HG02678 (cell line): Measurements from ENCODE around the gene SAAL1.
"Not testable (repeated sequence)": the region's sequence is repeated elsewhere in the genome, so short reads cannot be mapped to it uniquely, and the experiment has no call there.

ENCODE experiments used
- ATAC-seq: cut with Tn5 transposase; IDR thresholded peaks from one replicate; pipeline ENCODE4 v1.9.1; 2021; ENCODE audit warnings: mild to moderate bottlenecking, moderate library complexity; ENCODE audit not compliant: unreplicated experiment

The SAAL1 gene, protein sequence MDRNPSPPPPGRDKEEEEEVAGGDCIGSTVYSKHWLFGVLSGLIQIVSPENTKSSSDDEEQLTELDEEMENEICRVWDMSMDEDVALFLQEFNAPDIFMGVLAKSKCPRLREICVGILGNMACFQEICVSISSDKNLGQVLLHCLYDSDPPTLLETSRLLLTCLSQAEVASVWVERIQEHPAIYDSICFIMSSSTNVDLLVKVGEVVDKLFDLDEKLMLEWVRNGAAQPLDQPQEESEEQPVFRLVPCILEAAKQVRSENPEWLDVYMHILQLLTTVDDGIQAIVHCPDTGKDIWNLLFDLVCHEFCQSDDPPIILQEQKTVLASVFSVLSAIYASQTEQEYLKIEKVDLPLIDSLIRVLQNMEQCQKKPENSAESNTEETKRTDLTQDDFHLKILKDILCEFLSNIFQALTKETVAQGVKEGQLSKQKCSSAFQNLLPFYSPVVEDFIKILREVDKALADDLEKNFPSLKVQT

DNA sequence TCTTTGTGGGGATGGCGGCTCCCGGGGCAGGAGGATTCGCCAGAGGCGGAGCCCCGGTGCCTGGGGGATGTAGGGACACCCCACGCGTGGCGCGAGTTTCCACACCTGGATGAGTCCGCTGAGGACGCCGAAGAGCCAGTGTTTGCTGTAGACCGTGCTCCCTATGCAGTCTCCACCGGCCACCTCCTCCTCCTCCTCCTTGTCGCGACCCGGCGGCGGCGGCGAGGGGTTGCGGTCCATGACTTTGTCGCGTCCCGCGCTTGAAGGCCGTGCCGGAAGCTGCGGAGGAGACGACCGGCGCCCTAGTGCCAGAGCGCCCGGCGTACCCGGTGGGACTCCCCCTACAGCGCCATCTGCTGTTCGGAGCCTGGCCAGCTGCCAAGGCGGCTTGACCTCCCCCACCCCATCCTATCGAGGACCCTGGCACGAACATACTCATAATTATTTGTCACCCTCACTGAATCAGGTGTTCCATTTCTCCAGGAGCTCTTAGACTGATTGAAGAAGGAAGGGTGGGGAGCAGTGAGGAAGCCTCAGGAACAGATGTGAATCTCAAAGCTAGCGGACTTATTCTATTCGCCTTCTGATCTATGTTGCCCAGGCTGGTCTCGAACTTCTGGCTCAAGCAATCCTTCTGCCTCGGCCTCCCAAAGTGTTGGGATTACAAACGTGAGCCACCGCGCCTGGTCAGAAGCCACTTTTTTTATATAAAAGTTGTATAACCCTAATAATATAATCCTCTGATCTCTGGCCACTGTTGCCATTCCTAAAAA is at the start of gene SAAL1:
TSS of gene SAAL1 (minus strand) at position 281 of the 773 bp plus-strand sequence. CDS start at position 240, 41 bp downstream.
- peak; percentile 96 for ATAC-seq

DNA sequence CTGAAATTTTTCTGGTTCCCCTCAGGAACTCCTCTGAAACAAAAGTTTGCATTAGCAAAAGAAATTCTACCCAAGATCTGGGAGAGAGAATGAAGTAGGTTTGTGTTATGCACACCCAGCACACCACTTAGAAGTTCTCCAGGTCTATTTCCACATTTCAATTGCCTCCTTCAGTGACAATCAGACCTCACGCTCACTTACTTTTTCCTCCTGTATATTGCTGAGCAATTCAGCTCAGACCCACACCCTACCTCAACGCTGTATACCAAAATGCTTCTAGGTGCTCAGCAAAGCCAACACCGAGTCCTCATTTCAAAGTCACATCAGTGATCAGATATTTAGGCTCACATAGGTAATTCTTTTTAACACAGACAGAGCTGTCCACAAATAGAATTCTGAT is 45.7 kb upstream of the SAAL1 start:
- ATAC-seq = no peak

DNA sequence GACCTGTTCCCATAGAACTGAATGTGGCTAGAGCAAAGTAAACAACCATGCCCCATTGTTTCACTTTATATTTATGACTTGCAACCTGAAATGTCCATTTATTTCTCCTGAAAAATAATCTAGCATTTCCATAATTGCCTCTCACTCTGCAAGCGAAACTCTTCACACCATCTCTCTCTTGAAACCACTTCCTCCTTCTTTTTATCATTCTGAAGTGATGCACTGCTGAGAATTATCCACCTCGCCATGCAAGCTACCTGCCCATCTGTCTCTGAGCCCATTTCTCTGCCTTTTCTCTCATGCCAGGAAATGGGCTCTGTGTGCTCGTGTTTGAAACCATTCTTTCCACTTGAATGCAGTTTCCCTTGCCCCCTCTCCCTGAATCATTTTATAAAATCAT is 40.0 kb upstream of the SAAL1 start:
- no peak for ATAC-seq

DNA sequence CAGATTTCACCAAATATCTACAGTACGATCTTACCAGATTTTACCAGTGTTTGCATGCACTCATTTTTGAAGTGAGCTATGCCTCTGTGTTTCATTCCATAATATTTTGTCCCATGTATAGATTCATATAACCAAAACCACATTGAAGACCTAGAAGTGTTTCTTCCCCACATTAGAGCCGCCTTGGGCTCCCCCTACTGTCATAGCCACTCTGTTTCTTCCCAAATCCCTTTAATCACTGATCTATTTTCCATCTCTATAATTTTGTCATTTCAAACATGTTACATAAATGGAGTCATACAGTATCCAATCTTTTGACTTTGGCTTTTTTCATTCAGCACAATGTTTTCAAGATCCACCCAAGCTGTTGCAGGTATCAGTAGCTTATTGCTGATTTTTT is 39.1 kb upstream of the SAAL1 start:
- ATAC-seq = no peak

DNA sequence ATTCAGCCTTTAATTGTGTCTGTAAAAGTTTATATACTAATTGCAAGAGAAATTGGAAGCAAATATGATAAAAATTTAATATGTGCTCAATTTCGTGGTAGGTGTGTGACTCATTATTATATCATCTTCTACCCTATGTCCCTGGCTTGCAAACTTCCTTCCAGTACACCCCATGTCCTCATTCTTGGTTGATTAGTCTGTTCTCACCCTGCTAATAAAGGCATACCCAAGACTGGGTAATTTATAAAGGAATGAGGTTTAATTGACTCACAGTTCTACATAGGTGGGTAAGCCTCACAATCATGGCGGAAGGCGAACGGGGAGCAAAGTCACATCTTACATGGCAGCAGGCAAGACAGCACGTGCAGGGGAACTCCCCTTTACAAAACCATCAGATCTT is 38.4 kb upstream of the SAAL1 start:
- no peak for ATAC-seq

DNA sequence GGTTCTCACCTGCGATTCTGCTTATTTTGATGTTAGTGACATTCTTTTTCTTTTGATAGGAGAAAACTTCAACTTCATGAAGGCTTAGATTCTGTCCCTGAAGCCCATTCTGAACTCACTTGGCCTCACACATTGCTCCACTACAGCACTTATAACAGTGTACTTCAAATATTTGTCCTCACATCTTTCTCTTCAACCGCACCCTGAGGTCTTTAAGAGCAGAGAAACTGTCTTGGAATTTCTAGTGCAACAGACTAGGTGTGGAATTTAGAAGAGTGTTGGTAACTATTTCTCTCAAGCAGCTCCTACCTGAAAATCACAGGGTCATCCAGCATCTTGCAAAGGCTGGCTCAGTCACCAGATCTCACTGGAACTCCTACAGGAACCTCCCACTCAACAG is 34.3 kb upstream of the SAAL1 start:
- no peak for ATAC-seq

DNA sequence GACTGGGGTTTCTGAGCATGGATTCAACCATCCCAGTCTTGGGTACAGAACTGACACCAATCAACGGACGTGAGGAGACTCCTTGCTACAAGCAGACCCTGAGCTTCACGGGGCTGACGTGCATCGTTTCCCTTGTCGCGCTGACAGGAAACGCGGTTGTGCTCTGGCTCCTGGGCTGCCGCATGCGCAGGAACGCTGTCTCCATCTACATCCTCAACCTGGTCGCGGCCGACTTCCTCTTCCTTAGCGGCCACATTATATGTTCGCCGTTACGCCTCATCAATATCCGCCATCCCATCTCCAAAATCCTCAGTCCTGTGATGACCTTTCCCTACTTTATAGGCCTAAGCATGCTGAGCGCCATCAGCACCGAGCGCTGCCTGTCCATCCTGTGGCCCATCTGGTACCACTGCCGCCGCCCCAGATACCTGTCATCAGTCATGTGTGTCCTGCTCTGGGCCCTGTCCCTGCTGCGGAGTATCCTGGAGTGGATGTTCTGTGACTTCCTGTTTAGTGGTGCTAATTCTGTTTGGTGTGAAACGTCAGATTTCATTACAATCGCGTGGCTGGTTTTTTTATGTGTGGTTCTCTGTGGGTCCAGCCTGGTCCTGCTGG is 31.4 kb upstream of the SAAL1 start:
- ATAC-seq = no peak

DNA sequence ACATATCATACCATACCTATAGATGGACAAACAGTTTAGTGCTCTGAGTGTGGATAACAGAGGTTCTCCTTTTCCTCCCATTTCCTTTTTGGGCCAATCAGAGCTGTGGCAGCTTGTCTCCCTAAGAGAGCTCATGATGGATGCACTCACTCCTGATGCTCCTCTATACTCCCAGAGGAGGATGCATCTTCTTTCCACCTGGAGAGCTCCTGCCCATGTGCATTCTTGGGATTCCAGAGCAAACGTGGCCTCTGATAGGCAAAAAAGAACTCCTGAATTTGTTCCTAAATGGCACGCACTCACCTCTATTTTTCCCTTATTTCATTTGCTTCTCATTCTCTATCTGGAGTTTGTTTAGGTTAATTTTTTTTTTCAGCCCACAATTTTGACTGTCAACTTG is 29.4 kb upstream of the SAAL1 start:
- ATAC-seq = no peak

DNA sequence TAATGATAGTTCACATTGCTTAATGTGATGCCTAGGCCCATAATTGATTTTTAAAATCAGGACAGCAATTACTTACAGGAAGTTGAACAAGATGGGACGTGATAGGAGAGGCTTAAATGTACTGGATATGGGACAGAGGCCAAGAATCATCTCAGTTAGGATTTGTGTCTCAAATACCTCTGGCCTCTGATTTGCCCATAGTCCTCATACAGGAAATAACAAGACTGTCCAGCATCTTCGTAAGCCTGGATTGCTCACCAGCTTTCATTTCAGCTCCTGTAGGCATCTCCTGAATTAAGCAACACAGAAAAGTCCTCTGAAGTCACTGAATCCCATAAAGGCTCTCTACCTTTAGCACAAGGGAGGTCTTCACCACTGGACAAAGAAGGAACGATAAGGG is 26.5 kb upstream of the SAAL1 start, which contains the start of gene MRGPRX3:
TSS of gene MRGPRX3 (plus strand) at position 231 of the 400 bp plus-strand sequence. CDS start 4,632 bp downstream, outside the sequence.
- ATAC-seq = no peak

DNA sequence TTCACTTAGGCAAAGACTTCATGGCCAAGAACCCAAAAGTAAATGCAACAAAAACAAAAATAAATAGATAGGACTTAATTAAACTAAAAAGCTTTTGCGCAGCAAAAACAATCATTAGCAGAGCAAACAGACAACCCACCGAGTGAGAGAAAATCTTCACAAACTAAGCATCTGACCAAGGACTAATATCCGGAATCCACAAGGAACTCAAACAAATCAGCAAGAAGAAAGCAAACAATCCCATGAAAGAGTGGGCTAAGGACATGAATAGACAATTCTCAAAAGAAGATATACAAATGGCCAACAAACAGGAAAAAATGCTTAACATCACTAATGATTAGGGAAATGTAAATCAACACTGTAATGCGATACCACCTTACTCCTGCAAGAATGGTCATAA is 25.2 kb upstream of the SAAL1 start:
- ATAC-seq = not testable (repeated sequence)

DNA sequence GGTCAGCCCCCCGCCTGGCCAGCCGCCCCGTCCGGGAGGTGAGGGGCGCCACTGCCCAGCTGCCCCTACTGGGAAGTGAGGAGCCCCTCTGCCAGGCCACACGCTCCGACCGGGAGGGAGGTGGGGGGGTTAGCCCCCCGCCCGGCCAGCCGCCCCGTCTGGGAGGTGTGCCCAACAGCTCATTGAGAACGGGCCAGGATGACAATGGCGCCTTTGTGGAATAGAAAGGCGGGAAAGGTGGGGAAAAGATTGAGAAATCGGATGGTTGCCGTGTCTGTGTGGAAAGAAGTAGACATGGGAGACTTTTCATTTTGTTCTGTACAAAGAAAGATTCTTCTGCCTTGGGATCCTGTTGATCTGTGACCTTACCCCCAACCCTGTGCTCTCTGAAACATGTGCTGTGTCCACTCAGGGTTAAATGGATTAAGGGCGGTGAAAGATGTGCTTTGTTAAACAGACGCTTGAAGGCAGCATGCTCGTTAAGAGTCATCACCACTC is 15.5 kb upstream of the SAAL1 start:
- not testable (repeated sequence) for ATAC-seq

DNA sequence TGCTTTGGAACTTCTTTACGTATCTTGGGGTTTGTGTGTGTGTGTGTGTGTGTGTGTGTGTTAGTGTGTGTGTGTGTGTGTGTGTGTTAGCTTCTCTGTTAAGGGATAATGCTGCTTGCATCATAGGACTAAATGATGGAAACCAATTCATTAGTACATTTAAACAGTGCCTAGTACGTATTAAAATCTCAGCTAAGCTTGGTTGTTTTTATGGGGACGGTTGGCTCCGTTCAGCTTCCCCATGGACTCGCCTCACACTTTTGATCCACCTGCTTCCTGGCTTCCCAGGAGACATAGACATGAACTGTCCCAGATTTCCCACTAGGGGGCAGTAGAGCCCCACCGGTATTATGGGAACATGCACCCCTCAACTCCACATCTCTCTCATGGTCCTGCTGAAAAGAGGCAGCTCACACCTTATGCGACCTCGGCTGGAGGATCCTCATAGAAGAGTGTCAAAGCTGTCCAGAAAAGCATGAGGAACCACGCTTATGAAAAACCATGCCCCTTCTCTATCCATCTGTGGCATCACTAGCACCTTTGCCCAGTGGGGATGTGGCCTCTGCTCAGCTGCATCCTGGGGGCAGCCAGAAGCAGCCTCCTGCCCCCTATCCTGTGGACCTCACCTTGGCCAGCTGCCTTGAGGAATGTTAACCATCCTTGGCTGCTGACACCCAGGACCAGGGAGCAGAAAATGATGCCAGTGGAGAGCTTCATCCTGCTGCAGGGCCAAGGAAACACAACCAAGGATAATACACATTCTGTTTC is 9.7 kb upstream of the SAAL1 start:
- peak; percentile 88 for ATAC-seq

DNA sequence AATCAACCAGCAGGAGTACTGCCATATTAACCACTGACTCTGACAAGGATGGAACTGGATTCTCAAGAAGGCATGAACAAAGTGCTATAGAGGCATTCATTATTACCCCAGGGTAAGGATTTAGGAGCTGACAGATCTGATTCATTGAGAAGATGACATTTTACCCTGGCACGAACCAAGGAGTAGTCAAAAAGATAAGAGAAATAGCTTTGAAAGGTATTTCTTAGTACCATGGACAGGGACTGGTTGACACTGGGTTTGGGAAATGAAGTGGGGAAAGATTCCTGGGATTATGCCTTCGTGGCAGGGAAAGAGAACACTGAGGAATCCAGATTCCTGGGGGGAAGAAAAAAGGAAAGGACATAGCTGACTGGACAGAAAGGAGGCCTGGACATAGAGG is 5.1 kb upstream of the SAAL1 start:
- no peak for ATAC-seq

DNA sequence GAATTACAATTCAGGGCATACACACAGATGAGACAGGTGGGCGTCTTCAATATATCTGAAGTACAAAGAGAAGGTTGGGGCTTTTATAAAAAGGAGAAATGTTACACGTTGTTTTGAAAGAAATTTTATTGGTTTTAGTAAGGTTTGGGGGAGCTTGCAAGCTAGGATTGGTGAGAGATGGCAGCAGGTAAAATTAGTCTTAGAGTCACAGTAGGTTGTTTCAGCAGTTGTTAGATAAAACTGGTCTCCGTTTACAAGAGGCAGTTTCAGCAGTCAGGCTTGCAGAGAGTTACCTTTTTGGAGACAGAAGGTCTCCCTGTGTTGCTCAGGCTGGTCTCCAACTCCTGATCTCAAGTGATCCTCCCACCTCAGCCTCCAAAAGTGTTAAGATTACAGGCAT is 2.4 kb upstream of the SAAL1 start:
- ATAC-seq = no peak

DNA sequence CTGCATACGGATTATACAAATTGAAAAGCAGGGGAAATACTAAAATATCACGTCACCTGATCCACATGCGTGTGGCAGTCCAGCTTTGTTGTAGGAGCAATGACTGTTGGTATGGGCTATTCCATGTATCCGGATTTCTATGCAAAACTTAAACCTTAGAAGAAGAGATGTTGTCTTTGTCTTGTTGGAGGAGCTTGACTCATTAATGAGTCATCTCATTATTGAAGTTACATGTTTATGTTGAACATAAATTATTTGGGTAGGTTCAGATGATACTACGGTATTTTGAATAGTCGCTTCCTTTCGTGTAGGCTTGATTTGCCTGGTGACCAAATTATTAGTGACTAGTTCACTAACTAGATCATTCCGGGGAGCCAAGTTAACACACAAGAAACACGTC is 806 bp upstream of the SAAL1 start:
- no peak for ATAC-seq

DNA sequence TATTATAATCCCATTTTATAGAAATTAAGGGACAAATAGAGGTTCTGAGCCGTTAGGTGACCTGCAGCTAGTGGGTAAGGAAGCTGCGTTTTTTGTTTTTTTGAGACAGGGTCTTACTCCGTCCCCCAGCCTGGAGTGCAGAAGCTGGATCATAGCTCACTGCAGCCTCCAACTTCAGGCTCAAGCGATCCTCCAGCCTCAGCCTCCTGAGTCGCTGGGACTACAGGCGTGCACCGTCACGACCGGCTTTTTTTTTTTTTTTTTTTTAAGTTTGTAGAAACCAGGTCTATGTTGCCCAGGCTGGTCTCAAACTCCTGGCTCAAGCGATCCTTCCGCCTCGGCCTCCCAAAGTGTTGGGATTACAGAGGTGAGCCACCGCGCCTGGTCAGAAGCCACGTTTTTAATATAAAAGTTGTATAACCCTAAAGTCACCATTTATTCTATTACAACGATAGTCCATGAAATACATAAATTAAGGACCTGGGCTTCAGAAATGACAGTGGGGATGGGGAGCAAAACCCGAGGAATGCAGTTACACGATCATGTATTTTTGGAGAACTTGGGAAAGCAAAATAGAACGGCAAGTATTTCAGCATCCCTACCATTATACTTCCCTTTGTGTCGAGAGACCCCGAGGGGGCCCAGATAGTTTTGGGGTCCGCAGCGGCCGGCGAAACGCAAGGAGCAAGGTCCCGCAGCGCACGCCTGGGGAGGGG is 638 bp downstream of the SAAL1 start:
- ATAC-seq = no peak

DNA sequence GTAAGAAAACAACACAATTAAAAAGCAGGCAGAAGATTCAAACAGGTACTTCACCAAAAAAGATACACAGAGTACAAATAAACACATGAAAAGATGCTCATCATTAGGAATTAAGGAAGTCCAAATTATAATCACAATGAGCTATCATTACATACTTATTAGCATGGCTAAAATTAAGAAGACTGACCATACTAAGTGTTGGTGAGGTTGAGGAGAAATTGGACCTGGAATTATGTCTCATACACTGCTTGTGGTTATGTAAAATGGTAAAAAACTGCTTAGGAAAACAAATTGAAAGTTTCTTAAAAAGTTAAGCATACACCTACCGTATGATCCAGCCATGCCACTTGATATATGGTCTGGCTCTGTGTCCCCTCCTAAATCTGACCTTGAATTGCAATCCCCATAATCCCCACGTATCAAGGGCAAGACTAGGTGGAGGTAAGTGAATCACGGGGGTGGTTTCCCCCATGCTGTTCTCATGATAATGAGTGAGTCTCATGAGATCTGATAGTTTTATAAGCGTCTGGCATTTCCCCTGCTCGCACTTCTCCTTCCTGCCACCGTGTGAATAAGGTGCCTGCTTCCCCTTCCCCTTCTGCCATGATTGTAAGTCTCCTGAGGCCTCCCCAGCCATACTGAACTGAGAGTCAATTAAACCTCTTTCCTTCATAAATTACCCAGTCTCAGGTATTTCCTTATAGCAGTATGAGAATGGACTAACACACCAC is 4.8 kb downstream of the SAAL1 start:
- no peak for ATAC-seq

DNA sequence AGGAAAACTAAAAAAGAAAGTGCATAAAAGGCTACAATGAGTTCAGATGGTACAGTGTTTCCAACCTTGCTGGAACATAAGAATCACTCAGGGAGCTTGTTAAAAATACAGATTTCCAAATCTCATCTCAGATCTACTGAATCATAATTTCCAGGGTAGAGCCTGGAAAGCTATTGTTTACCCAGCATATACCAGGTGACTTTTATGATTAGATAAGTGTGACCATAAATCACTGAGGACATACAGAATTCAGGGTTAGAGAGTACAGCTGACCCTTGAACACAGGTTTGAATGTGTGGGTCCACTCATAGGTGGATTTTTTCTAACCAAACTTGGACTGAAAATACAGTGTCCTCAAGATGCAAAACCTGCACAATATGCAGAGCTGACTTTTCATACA is 11.9 kb downstream of the SAAL1 start:
- ATAC-seq = no peak

DNA sequence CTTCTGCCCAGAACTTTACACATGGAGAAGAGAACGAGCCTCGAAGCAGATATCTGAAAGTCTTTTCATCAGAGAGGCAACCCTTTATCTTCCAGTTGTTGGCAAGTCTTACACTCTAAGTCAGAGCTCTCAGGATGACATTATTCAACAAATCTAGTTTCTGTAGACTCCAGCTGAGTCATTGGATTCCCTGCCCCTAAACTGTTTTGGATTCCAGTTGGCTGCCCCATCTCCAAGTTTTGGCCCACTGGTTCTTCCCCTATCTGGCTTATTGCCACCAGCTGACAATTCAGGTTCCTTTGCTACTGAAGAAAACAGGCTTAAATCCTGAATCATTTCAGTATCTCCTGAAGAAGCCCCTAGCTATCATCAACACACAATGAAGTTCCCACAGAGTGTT is 14.2 kb downstream of the SAAL1 start:
- no peak for ATAC-seq
